Suprapubic skin (tissue), 4 donors: Measurements from ENCODE around the gene LAMC3.

ENCODE experiments used
- EP300 ChIP-seq: sonication (generic); formaldehyde crosslinking; IDR thresholded peaks from one replicate; pipeline ENCODE4 v1.6.1; 2017; ENCODE audit warnings: antibody characterized with exemption
- POLR2A ChIP-seq, 2 donors: fragments of 450-650 bp; IDR thresholded peaks; one replicate each; pipeline ENCODE4 v1.6.1; 2017; ENCODE audit warnings: antibody characterized with exemption in 2 of 2, mild to moderate bottlenecking in 2 of 2, moderate library complexity in 2 of 2
- POLR2AphosphoS5 ChIP-seq, 3 donors: sonication (generic); formaldehyde crosslinking; IDR thresholded peaks; one replicate each; pipeline ENCODE4 v1.6.1; 2017; ENCODE audit warnings: antibody characterized with exemption in 3 of 3
- TF ChIP-seq, protein P1 (sequence below), 2 donors: fragments of 200-600 bp in 1 of 2; fragments of 450-650 bp in 1 of 2; sonication (generic) in 1 of 2; IDR thresholded peaks; one replicate each; pipeline ENCODE4 v1.5.1; 2016 to 2019; ENCODE audit warnings: antibody characterized with exemption in 2 of 2, mild to moderate bottlenecking in 1 of 2, moderate library complexity in 1 of 2

DNA sequence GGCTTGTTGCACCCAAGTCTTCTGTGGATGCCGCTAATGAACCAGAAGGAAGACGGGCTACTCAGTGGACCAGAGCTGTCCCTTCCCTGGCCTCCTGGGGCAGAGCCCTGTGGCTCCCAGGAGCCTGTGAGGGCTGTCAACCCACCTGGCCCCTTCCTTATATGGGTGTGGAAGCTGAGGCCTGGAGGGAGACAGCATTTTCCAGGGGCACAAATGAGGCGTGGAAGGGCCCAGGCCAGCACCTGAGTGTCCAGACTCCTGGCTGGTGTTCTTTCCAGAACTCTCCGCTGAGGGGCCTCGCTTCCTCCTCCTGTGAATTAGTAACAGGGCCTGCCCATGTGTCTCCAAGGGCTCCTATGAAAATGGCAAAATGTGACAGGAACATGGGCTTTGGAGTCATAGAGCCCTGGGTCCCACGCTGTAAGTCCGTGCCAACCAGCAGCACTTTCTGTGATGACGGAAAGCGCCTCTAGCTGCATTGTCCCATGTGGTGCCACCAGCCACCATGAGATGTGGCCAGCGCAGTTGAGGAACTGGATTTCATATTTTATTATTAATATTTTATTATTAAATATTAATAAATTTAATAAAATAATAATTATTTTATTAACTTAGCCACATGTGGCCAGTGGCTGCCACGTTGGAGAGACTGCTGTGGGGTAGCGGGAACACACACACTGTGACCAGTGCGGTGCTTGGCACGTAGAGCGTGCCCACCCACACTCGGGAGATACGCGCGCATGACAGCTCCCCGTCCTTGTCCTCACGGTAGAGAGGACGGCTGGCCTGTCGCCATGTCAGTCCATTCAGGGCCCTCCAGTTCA lies 18.3 kb downstream of the LAMC3 start:
- TF ChIP-seq EP300, result no peak
- TF ChIP-seq POLR2AphosphoS5 (IDR thresholded peaks at IDR 0.05), result no peak
- TF ChIP-seq POLR2A (IDR thresholded peaks at IDR 0.05), result no peak
- TF ChIP-seq, protein P1, sequence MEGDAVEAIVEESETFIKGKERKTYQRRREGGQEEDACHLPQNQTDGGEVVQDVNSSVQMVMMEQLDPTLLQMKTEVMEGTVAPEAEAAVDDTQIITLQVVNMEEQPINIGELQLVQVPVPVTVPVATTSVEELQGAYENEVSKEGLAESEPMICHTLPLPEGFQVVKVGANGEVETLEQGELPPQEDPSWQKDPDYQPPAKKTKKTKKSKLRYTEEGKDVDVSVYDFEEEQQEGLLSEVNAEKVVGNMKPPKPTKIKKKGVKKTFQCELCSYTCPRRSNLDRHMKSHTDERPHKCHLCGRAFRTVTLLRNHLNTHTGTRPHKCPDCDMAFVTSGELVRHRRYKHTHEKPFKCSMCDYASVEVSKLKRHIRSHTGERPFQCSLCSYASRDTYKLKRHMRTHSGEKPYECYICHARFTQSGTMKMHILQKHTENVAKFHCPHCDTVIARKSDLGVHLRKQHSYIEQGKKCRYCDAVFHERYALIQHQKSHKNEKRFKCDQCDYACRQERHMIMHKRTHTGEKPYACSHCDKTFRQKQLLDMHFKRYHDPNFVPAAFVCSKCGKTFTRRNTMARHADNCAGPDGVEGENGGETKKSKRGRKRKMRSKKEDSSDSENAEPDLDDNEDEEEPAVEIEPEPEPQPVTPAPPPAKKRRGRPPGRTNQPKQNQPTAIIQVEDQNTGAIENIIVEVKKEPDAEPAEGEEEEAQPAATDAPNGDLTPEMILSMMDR (IDR thresholded peaks at IDR 0.05), result no peak
